Stimulated activated CD8-positive, alpha-beta memory T cell treated with anti-CD3 and anti-CD28 coated beads, Interleukin-4, amount 100 ng/mL, for 1 hour (primary cell): ENCODE data around the gene ELK4.

Source experiments
- DNase-seq, 2 donors: peaks; one replicate each; pipeline ENCODE4 v3.0.0-alpha.2; 2020; ENCODE audit warnings: low read depth in 2 of 2, low spot score in 1 of 2

ELK4 gene, protein sequence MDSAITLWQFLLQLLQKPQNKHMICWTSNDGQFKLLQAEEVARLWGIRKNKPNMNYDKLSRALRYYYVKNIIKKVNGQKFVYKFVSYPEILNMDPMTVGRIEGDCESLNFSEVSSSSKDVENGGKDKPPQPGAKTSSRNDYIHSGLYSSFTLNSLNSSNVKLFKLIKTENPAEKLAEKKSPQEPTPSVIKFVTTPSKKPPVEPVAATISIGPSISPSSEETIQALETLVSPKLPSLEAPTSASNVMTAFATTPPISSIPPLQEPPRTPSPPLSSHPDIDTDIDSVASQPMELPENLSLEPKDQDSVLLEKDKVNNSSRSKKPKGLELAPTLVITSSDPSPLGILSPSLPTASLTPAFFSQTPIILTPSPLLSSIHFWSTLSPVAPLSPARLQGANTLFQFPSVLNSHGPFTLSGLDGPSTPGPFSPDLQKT

DNA sequence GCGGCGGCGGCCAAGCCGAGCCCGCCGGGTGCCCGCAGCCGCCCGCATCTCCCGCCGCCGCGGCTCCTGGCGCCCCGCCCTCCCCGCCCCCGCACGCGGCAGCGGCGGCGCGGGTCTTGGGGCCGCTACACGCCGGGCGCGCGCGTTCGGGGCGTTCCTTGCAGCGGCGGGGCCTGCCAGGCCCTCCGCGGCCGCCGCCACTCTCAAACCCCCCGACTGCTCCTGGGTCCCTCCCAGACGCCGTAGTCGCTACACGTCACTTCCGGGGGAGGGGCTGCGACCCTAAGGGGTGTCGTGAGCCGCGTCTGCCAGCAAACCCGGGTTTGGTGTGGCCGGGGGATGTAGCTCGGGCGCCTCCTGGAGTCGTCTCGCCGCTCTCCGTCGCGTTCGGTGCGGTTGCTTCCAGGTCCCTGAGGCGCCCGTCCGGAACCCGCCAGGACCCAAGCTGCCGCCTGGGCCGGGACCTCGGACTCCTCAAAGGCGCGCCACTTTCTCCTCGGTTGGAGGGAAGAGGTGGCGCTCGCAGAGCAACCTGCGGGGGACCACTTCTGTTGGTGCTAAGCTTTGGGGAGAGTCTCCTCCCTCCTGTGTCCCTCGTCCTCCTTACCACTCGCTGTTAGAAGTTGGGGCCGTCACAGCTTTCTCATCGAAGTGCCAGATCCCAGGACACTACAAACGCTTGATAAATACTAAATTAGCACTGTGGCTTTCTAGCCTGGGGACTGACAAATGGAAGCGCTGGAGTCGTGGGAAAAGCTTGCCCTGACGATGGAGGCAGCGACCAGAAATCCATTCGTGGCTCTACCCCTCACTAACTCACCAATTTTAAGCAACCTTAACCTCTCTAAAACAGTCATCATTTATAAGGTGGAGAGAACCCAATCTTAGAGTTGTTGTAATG lies at the start of gene ELK4:
ELK4 (minus strand) TSS at position 244 of the 901 bp plus-strand sequence. CDS start 8,129 bp downstream, outside the sequence.
- peak; percentile 100 for DNase-seq

DNA sequence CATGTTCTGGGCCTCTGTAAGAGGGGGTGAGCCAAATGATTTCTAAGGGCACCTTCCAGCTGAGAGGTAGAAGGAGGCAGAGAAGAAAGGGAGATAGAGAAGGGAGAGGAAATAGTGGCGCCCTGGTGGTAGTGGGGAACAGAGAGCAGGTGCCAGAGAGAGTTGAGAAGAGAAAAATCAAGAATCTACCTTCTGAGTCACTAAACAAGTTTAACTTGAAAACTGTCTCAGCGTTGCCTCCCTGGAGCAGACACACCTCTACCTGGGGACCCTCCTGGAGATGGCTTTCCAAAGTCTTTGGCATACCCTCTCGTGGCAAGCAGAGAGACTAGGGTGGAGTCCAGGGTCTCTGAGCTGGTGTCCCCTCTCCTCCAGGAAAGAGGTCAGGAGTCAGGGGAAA lies 49.6 kb upstream of the ELK4 start:
- DNase-seq: no peak

DNA sequence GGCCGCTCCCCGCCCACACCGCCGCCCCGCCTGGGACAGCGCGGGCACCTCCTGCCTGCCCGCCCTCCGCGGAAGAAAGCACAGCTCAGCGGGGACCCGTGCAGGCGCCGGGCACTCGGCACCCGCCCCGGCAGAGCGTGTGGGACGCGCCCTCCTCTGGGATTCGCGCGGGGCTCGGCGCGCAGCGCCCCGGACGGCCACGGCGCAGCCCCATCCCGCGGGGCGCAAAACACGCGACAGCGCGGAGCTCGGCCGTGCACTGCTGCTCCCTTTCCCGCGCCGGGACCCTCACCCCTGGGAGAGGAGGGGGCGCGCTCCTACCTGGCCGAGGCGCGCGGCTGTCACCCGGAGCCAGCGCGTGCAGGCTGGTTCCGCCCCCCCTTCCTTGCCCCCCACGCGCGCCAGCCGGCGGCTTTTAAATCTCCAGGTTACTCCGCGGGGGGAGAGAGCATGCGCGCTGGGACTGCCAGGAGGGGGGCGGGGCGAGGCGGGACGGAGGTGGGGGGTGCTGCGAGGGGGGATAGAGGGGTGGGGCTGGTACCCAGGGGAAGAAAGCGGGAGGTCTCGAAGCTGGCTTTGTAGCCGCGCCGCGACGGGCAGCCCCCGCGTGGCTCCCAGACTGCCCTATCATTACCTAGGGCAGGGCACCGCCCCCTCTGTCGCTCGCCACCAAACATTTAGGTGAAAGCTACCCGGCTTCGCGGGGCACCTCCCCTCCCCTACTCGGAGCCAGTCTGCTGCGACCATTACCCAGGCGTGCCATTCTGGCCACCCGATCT lies 48.5 kb upstream of the ELK4 start, which contains the start of gene SLC45A3:
SLC45A3 (minus strand) TSS at position 437 of the 779 bp plus-strand sequence. CDS start 15,853 bp downstream, outside the sequence.
- peak; percentile 17 to 25 for DNase-seq

DNA sequence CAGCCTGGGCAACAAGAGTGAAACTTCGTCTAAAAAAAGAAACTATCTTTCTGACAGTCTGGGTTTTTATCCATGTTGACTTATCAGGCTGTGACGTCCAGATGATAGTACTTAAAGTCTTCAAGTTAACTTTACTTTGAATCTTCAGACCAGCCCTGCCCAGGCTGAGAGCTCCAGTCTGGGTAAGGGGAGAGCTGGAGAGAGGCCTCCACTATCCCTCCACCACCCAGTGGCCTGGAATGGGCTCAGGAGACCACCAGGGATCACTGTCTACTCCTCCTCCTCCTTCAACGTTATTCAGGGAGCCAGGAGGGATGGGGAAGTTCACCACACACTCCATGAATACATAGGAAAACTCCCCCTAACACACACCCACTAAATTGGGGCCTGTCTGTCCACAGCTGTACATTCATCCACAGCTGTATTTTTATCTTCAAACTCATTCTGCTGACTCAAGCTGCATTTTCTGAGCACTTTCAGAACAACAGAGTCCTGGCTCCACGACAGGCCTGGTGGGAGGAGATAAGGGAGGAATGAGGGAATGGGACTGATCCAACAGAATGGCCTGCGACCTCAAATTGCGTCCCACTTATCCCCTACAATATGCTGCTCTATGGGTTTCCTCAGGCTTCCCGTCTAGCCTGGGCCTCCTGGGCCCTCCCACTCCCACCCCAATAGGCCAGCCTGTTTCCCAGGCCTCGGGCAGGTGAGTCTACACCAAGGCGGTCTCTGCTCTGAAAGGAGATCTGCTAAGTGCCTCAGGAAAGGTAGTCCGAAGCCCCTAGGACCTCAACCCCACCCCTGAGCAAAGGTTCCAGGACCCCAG lies 46.7 kb upstream of the ELK4 start:
- DNase-seq: no peak

DNA sequence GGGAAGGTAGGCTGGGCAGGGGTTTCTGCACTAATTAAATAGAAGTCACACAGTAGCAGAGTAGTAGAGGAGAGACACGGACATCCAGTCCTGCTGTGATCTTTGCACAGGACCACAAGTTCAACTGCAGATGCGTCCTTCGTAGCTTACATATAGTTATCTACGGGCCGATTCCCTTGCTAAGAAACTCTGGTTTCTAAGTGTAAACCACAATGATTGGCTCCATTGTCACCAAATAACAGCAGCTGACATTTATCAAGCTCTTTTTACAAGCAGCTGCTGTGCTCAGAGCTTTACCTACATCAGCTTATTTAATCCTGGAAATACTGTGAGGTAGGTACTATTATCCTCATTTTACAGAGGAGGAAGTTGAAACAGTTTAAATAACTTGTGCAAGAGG lies 45.4 kb upstream of the ELK4 start:
- no peak for DNase-seq

DNA sequence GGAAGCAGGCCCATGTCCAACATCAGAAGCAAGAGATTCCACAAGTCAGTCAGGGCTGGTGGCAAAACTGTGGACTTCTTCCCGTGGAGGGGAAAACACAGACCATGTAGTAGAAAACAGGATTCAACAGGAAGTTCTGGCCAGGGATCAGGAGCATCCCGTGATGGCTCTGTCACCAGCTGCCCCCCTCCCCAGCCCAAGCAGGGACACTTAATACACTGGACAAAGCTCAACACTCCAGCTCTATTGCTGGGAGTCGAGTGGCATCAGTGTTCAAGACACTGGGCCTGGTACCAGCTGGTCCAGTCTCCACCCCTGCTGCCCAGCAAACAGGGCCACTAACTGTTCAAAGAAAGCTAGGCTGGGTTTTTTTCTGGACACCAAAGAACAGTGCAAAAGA lies 44.8 kb upstream of the ELK4 start:
- no peak for DNase-seq

DNA sequence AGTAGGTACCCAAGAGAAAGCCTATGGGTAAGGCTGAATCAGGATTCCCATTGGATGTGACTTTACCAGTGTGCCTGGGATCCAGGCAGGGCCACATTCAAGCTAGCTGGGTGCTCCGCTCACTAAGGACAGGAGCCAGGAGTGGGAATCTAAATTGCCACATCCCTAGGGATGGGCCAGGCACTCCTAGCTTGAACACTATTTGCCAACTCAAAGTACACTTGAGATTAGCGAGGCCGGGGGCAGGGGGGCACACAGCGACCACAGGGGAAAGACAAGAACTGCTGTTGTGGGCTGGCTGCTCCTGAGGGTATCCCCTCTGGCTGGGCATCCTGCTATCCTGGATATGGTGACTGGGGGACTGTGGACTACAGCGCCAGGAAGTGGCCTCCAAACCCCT lies 44.2 kb upstream of the ELK4 start:
- DNase-seq: no peak

DNA sequence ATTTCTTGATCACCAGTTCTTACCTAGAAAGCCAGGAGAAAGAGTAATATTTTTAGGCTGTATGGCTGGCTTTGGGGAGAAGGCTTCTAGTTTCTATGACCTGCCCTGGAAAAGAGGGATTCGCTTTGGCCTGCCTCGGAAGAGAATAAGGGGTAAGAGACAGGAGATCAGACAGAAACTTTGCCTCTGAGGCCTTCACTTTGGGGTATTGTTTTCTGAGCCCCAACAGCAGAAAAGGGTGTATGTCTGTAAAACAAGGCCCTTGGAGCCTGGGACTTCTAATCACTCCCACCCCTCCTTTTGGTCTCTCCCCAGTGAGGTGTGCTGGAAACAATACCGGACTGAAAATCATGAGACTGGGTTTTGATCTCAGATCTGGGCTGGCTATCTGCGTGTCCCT lies 43.4 kb upstream of the ELK4 start:
- DNase-seq: no peak

DNA sequence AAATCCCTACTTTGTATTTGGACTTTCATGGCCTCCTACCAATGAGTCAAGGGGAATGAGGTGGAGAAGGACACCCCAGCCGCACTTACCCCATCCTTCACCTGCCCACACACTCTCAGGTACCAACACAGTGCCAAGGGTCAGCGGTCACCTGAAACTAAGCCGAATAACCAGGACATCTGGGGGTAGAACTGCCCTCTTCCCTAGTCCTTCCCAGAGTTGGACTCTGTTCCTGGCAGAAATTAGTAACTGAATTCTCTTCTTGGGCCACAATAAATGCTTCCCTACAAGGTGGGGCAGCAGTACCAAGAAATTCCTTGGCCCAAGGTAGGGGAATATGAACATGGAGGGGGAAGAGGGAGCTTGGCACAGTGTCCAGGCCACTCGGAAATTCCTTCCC lies 41.2 kb upstream of the ELK4 start:
- DNase-seq: no peak

DNA sequence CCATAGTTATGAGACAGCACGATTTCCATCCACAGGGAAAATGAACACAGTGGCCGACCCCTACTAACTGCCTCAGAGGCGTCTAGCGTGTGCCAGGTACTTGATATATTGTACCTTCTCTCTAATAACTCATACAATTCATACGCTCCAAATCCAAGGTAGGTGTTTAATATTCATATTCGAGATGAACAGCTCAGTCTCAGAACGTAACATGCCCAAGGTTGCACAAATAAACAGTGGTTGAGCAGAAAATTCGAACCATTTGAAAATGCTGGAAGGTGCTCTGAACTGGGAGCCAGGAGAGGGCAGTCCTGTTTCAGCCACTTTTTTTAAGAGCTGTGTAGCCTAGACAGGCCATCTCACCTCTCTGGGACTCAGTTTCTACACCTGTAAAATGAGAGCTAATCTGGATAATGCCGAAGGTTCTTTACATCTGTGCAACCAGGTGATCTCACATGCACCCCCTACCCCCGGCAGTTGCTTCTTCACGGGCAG lies 40.6 kb upstream of the ELK4 start:
- no peak for DNase-seq

DNA sequence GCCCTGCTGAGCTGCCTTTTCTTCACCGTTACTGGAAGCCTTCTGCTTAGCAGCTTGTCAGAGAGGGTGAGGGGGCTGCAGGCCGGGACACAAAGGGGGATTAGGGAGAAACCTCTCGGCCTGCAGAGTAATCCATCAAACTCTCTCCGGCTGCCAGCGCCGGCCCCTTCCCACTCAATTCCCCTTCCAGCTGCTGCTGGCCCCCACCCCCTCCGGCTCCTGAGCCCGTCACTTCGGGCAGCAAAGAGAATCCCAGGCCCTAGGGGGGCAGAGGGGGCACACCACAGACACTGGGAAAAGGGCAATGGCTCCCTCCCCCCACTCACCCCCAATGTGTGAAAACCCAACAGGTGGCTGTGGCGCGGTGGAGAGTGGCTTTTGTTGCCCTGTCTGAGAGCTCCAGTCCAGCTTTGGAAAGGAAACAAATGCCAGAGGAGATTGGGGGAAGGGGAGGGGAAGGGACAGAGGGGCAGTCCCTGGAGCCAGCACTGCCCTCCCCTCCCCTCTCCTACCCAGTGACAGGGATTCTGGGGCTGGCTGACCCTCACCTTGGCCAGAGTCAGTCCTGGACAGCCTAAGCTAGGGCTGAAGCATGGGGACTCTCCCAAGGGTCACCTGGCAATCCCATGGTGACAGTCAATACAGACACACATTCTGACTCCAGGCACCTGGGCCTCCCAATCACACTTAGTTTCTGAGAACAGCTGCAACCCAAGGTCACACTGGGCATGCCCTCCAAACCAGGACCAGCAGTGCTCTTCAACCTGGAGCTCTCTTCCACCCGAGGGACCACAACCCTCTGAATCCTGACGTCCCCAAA lies 39.0 kb upstream of the ELK4 start:
- DNase-seq: no peak

DNA sequence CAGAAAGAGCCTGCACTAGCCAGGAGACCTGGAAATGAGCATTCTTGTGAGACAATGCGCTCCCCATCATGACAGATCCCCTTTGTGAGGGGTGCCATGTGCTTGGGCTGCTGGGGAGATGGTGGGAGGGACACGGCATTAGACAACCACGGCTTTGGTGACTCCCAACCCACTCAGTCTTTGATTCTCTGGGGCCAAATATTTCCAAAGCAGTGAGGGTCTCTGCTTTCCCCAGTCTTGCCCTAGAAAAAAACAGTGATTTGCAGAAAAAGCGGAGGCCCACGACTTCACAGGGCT lies 38.3 kb upstream of the ELK4 start:
- DNase-seq: no peak

DNA sequence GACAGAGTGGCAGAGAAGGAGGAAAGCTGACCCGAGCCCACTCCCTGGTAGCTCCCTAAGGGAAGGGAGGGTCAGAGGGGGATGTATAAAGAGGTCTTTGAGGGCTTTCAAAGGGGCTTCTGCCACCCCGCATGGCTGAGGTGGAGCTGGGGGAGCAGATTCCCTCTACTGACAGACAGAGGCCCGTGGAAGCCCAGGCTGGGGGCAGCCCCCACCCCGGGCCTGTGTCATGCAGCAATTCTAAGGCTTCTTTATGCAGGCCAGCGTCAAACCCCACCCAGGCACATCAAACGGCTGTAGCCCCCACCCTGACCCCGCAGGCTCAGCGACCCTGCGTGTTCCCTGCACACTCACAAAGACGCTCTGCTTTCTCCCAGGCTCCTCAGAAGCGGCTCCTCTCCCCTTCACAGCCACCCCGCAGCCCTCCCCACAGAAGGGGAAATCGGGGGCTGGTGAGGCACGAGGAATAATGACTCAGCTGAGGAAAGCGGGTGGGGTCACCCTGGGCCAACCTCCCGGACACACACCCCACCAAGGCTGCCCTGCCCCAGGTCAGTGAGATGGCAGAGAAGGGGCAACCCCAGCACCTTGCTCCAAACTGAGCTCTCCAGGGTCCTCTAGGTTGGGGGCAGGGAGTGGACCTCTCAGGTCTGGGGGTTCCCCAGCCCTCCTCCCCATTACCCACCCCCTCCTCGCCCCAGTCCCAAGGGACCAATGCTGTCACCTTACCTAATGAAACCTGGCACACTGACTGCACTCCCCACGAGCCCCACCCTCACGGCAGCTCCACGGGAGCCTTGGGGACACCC lies 37.7 kb upstream of the ELK4 start:
- no peak for DNase-seq

DNA sequence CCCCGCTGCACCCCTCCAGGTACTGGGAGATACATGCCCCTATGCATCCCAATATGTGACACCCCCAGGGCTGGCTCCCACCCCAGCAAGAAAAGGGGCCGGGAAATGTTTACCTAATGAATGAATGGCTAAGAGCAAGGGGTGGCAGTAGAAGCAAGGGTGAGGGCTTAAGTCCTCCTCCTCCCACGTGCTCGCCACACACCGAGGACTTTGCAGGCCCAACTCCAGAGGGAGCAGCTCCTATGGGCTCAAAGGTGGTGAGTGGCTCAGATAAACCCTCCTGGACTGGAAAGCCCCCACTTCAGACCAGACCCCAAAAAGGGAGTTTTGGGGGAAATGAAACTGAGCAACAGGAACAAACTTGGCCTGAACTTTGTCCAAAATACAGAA lies 37.1 kb upstream of the ELK4 start:
- DNase-seq: no peak

DNA sequence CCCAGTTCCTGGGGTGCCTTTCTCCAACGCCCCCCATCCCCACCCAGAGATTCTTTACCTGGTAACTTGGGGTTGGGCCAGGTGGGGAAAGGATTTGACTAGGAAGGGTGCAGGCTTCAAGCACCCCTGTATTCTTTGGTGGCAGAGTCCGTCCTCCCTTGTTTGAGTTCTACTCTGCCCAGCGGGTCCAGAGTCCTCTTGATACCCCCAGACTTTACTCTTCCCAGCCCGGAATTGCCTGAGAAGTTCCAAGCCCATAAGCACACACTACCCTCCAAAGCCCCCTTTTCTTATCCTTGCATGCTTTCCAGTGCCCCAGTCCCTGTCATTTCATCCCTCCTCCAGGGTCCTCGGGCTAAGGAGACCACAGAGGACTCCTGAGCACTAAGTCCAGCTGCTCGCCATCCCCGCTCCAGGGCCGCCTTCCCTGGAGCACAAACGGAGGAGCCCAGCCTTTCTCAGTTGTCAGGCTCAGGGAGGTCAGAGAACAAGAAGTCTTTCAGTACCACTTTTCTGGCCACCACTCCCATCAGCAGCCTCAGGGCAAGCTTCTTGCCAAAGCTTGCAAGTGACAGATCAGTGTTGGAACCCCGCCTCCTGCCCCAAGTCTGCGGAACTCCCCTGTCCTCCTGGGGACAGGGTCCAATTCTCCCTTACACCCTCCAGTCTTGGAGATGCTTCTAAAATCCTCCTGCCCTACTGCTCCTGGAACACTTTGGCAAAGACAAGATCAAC lies 36.3 kb upstream of the ELK4 start:
- no peak for DNase-seq

DNA sequence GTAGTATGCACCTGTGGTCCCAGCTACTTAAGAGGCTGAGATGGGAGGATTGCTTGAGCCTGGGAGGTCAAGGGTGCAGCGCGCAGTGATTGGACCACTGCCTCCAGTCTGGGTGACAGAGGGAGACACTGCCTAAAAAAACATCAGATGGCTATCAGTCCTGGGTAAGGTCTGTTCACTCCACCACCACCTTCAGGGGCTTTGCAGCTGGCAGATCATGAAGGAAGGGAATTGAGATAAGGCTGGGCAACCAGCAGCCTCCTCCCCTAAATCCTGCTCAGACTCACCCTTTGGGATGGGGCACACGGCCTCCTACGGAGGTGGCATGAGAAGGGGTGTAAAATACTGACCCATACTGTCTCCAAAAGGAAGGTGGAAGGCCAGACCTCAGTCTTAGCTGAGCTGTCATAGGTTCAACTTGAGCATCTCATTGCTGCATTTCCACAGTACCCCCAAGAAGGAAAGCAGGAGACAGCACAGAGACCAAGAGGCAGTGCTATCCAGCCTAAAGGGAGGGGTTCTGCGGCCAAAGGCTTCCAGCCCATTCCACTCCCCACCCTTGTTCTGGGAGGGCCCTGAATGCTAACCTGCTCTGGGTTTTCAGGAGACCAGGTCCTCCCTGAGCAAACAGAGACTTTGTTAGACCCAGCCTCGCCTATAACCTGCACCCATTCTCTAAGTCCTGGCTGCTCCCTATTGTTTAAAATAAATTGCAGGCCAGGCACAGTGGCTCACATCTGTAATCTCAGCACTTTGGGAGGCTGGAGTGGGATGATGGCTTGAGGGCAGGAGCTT lies 34.8 kb upstream of the ELK4 start:
- no peak for DNase-seq
